NB4 (cell line): ENCODE data around the gene CDYL.

Source experiments
- DNase-seq: peaks from one replicate; pipeline ENCODE4 v3.0.0; 2010; ENCODE audit warnings: low read depth
- H3K4me3 ChIP-seq: one replicate; pipeline ENCODE4 v1.5.1; 2011; ENCODE audit warnings: mild to moderate bottlenecking, low read depth, low read length, moderate library complexity
- CTCF ChIP-seq: IDR thresholded peaks from one replicate; pipeline ENCODE4 v1.5.1; 2012; ENCODE audit warnings: low read depth, low read length
- MYC ChIP-seq: IDR thresholded peaks from 2 replicates; pipeline ENCODE4 v1.6.1; 2011; ENCODE audit warnings: low read depth, low read length
- POLR2A ChIP-seq: IDR thresholded peaks from 2 replicates; pipeline ENCODE4 v1.6.1; 2011; ENCODE audit warnings: mild to moderate bottlenecking; ENCODE audit not compliant: insufficient read length; ENCODE audit errors: extremely low read depth
- TF ChIP-seq, protein P1 (sequence below): IDR thresholded peaks from 2 replicates; pipeline ENCODE4 v1.6.1; 2011; ENCODE audit warnings: low read depth, low read length

The CDYL gene

GRCh38 chr6:4902363-4902762 lies 126.2 kb downstream of the CDYL start:
- H3K4me3 ChIP-seq, result no peak overlapping the region
- peak; percentile 66 for DNase-seq
- TF ChIP-seq MYC, result no peak
- no peak for TF ChIP-seq CTCF
- no peak for TF ChIP-seq POLR2A
- TF ChIP-seq, protein P1, sequence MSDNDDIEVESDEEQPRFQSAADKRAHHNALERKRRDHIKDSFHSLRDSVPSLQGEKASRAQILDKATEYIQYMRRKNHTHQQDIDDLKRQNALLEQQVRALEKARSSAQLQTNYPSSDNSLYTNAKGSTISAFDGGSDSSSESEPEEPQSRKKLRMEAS, result no peak

GRCh38 chr6:4903121-4903520 lies 126.9 kb downstream of the CDYL start:
- TF ChIP-seq MYC, result no peak
- TF ChIP-seq, protein P1, result no peak
- no peak for TF ChIP-seq CTCF
- no peak for TF ChIP-seq POLR2A
- no peak for DNase-seq
- H3K4me3 ChIP-seq, result no peak overlapping the region

- no peak for DNase-seq
- H3K4me3 ChIP-seq, result no peak overlapping the region
- TF ChIP-seq MYC (no peak), CTCF (no peak), POLR2A (no peak)
- TF ChIP-seq, protein P1, result no peak
Observed at GRCh38 chr6:4903751-4904370, 127.7 kb downstream of the CDYL start.

- DNase-seq, result no peak
- TF ChIP-seq MYC, result no peak
- H3K4me3 ChIP-seq, result no peak overlapping the region
Observed at GRCh38 chr6:4904461-4905025, 128.3 kb downstream of the CDYL start.

- DNase-seq, result peak; percentile 30
- no peak overlapping the region for H3K4me3 ChIP-seq
Observed at GRCh38 chr6:4905826-4906225, 129.6 kb downstream of the CDYL start.

GRCh38 chr6:4906293-4907276 lies 130.4 kb downstream of the CDYL start:
- H3K4me3 ChIP-seq, result no peak overlapping the region
- no peak for DNase-seq
- no peak for TF ChIP-seq CTCF
- TF ChIP-seq MYC, result no peak
- no peak for TF ChIP-seq POLR2A
- TF ChIP-seq, protein P1, result no peak

More at GRCh38 chr6:4905826-4906225, 129.6 kb downstream of the CDYL start:
- TF ChIP-seq, protein P1, result no peak
- TF ChIP-seq POLR2A, result no peak
